ENCODE measurements around the gene C1QTNF5.
"Not testable (repeated sequence)": the region's sequence is repeated elsewhere in the genome, so short reads cannot be mapped to it uniquely, and the experiment has no call there.

C1QTNF5 gene, protein sequence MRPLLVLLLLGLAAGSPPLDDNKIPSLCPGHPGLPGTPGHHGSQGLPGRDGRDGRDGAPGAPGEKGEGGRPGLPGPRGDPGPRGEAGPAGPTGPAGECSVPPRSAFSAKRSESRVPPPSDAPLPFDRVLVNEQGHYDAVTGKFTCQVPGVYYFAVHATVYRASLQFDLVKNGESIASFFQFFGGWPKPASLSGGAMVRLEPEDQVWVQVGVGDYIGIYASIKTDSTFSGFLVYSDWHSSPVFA

DNA sequence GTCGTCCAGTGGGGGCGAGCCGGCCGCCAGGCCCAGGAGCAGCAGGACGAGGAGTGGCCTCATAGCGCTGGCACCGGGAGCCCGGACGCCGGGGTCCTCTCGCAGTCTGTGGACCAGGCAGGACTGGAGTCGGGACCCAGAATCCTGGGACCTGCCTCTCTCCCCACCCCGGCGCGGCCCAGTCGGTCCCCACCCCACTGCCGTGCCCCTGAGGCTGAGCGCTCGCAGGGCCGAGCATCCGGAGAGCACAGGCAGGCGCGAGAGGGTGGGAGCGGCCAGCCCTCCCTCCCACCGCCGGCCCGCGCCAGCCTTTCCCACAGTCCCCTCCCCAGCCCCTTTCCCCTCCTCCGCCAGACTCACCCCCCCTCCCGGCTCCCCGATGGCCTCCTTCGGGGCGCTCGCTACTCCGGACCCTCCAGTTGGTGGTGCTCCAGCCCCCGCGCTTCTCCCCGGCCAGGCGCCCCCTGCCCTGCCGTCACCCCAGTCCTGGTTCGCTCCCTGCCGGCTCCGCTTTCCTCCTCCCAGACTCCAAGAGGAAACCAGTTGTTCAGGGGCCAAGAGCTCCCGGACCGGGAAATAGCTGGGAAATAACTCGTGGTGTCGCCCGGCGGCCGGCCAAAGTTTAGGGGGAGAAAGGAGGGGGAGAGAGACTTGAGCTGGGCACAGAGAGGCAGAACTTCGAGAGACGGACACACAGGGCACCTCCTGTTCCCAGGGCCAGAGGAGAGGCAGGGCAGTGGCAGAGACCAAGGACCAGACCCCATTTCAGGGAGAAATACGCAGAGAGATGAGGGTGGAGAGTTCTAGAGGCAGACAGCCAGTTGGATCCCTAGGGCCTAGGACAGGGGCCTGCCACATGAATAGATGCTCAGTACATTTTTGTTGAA lies at the start of gene C1QTNF5:
Gene C1QTNF5, minus strand, starts transcription at position 549 of the 887 bp plus-strand sequence. Its CDS starts 486 bp downstream, at position 63.
- no peak for ATAC-seq

- no peak for ATAC-seq
Measured at GRCh38 chr11:119389611-119390254, 49.0 kb upstream of the C1QTNF5 start.

- ATAC-seq: no peak
Measured at GRCh38 chr11:119388103-119388502, 47.4 kb upstream of the C1QTNF5 start.

- ATAC-seq: no peak
Measured at GRCh38 chr11:119384332-119384731, 43.6 kb upstream of the C1QTNF5 start.

- not testable (repeated sequence) for ATAC-seq
Measured at GRCh38 chr11:119382513-119382912, 41.8 kb upstream of the C1QTNF5 start.

GRCh38 chr11:119382101-119382500 lies 41.4 kb upstream of the C1QTNF5 start:
- no peak for ATAC-seq

- peak; percentile 99 to 100 for ATAC-seq
Measured at GRCh38 chr11:119381181-119381988, 40.7 kb upstream of the C1QTNF5 start, which contains the start of gene USP2. Gene USP2, minus strand, starts transcription at chr11:119381690. Its CDS starts 8,210 bp downstream, at chr11:119373480.

GRCh38 chr11:119380827-119381180 lies 40.1 kb upstream of the C1QTNF5 start:
- no peak for ATAC-seq

DNA sequence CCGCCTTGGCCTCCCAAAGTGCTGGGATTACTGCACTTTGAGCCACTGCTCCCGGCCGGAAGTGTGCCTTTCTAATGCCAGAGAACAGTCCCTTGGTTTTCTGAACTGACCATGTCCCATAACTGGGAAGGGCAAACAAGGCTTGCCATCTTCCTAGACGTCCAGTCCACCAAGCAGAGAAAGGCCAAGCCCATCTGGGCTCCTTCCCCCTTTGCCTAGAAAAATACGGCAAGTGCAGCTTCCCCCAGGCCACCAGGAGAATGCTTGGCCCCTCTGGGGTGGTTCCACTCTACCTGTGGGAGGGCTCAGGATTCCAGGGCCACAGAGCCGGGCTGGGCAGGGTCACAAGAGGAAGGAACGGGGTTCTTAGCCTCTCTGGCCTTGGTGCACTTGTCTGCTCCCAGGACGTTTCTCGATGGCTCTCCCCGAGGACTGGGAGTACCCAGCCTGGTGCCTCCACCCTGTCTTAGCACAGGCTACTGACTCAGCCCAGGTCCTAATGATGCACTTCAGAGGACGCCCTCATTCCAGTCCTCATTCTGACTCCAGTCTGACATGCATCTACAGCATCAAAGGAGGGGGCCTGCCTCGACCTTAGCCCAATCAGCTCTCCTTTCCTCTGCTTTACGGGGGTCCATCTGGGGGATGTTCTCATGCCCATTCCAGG lies 39.6 kb upstream of the C1QTNF5 start:
- no peak for ATAC-seq

GRCh38 chr11:119378851-119379465 lies 38.3 kb upstream of the C1QTNF5 start:
- ATAC-seq: no peak

GRCh38 chr11:119377961-119378667 lies 37.4 kb upstream of the C1QTNF5 start:
- no peak for ATAC-seq

- no peak for ATAC-seq
Measured at GRCh38 chr11:119377112-119377901, 36.6 kb upstream of the C1QTNF5 start.

GRCh38 chr11:119376197-119376847 lies 35.6 kb upstream of the C1QTNF5 start:
- ATAC-seq: no peak

DNA sequence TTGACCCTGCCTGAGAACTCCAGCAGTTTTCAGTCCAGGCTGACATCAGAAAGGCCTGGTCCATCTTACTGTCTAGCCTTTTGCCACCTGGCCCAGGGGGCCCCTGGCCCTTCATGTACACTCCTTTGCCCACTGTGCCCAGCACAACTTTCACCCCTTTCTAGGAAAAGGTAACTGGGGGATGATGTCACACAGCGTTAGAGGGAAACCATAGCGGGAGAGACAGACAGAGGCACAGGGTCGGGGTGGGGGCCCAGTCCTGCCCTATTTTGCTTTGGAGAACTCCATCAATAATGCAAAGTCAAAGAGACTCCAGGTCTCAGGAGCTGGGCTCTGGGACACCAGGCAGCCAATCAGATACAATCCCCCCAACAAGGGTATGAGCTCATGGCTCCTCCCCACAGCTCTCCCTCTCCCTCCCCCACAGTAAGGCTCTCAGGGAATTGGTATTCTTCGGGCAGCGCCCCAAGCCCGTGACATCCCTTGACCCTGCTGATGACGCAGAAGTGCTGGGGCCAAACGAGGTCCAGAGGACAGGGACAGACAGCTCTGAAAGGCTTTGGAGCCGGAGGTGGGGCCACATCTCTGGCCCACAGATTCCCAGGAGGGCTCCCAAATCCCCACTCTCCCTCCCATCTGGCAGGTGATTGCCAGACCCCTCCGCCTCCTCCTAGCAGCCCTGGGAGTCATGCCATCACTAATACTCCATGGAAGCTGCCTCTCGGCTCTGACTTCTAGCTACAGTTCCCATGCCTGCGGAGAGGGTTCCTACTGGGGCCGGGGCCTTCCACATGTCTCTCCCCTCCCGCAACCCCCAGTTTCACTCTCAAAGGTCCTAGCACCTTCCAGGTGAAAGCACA lies 34.9 kb upstream of the C1QTNF5 start:
- ATAC-seq: no peak

- ATAC-seq: no peak
Measured at GRCh38 chr11:119374632-119375336, 34.1 kb upstream of the C1QTNF5 start.

GRCh38 chr11:119373921-119374631 lies 33.4 kb upstream of the C1QTNF5 start:
- ATAC-seq: no peak
